Measurements from ENCODE around the gene BTBD19.

- TF ChIP-seq CTCF (IDR thresholded peaks at IDR 0.05) (no peak), POLR2A (IDR thresholded peaks at IDR 0.05) (no peak)
These were observed 47.4 kb downstream of the BTBD19 start for GRCh38 chr1:44855742-44856141.

All from lower leg skin (tissue), 3 donors.